ENCODE data around the gene SLC25A39. TPM values are rescaled to one million over a fixed set of nuclear protein-coding genes. Genes with fewer than 3 reads are reported as not detected.

Gene SLC25A39
- total RNA-seq, 2 donors from 2014 or later: 75.9 to 76.5 TPM

- H3K9me3 ChIP-seq (ENCODE audit: control insufficient read depth, low read length, poor library complexity, severe bottlenecking): no peaks in the 10 kb centered on the region
- peaks cover 6% of the 10 kb centered on the region for H3K4me1 Mint-ChIP-seq
- ATAC-seq (no peak), DNase-seq (no peak)
- H3K36me3 Mint-ChIP-seq (ENCODE audit: low read depth): no peaks in the 10 kb centered on the region
- H3K27ac Mint-ChIP-seq: peak overlapping the region; percentile 57
- H3K27me3 Mint-ChIP-seq: peaks cover 10% of the 10 kb centered on the region
- H3K4me3 Mint-ChIP-seq: no peak overlapping the region
Measured at GRCh38 chr17:44280392-44280937, 44.2 kb downstream of the SLC25A39 start.

DNA sequence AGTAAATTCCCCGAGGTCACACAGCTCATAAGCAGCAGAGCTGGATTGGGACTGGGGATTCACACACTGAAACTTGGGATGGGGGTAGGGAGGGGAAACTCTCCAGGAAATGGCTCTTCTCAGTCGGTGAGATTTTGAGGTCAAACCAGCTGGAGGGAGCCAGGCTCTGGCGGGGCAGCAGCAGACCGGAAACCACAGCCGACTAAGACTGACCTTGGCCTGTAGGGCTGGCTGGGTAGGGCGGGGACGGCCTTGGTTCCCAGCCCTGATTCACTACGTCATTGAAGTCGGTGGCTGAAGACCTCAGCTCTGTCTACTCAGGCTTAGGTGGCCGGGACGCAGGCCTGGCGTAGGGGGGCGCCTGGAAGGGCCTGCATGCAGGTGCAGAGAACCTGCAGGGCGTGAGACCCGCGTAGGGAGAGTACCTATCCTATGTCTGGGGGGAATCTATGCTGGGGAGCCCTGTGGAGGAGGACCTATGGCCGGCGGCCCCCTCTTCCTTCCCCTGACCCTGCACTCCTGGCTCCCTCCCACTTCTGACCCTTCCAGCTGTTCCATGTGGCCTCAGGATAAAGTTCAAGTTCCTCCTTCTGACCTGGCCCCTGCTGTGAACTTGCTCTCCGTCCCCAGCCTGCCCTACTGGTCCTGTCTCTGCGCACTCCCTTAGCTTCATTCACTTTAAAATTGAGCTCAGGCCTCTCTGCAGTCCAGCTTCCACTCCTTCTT, 44.8 kb downstream of the SLC25A39 start:
- Mint-ChIP-seq H3K27ac (peak overlapping the region; percentile 57), H3K4me1 (peaks cover 11% of the 10 kb centered on the region), H3K4me3 (no peak overlapping the region), H3K27me3 (peaks cover 17% of the 10 kb centered on the region), H3K36me3 (ENCODE audit: low read depth) (no peaks in the 10 kb centered on the region)
- no peaks in the 10 kb centered on the region for H3K9me3 ChIP-seq (ENCODE audit: control insufficient read depth, low read length, poor library complexity, severe bottlenecking)
- ATAC-seq (peak; percentile 69), DNase-seq (no peak)

DNA sequence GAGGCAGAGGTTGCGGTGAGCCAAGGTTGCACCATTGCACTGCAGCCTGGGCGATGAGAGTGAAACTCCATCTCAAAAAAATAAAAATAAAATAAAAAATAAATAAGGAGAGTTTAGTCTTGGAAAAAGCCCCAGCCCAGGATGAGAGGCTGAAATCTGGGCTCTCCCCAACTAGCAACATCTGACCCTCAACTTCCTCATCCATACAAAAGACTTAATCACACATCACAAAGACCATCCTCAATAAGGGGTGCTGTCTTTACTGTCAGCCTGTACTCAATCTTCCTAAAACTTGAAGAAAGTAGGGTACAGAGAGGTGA, 45.3 kb downstream of the SLC25A39 start:
- Mint-ChIP-seq H3K27me3 (peaks cover 19% of the 10 kb centered on the region), H3K36me3 (ENCODE audit: low read depth) (no peaks in the 10 kb centered on the region), H3K4me3 (no peak overlapping the region), H3K27ac (no peak overlapping the region), H3K4me1 (peaks cover 11% of the 10 kb centered on the region)
- ATAC-seq (no peak), DNase-seq (no peak)
- no peaks in the 10 kb centered on the region for H3K9me3 ChIP-seq (ENCODE audit: control insufficient read depth, low read length, poor library complexity, severe bottlenecking)

DNA sequence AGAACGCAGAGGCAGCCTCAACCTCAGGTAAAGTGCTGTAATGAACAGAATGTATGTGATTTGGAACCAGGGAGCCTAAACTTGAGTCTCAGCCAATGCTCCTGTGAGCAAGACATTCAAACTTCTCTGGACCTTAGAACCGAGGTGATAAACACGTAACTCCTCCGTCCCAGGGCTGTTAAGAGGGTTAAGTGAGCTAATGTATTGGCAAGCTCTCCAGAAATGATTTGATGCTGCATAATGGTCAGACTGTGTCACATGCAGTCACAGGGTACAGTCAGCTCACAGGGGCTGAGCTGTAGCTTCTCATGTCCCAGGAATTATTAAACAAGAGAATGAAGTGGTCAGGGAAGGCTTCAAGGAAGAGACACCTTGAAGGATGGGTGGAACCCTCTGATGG, 46.6 kb downstream of the SLC25A39 start:
- Mint-ChIP-seq H3K36me3 (ENCODE audit: low read depth) (no peaks in the 10 kb centered on the region), H3K27me3 (peaks cover 20% of the 10 kb centered on the region), H3K4me1 (peaks cover 11% of the 10 kb centered on the region), H3K27ac (no peak overlapping the region), H3K4me3 (no peak overlapping the region)
- DNase-seq: no peak
- ATAC-seq: no peak
- H3K9me3 ChIP-seq (ENCODE audit: control insufficient read depth, low read length, poor library complexity, severe bottlenecking): no peaks in the 10 kb centered on the region

DNA sequence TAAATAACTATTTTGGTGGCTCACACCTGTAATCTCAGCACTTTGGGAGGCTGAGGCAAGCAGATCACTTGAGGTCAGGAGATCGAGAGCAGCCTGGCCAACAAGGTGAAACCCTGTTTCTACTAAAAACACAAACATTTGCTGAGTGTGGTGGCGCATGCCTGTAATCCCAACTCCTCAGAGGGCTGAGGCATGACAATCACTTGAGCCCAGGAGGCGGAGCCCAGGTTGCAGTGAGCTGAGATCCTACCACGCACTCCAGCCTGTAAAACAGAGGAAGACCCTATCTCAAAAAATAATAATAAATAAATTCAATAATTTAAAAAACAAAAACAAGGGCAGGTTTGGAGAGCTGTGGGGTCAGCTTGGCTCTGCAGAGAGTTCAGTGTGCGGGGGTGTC, 51.0 kb downstream of the SLC25A39 start:
- Mint-ChIP-seq H3K27ac (no peak overlapping the region), H3K27me3 (peaks cover 26% of the 10 kb centered on the region), H3K4me3 (no peak overlapping the region), H3K4me1 (peaks cover 11% of the 10 kb centered on the region), H3K36me3 (ENCODE audit: low read depth) (peaks cover 3% of the 10 kb centered on the region)
- ATAC-seq (no peak), DNase-seq (no peak)
- no peaks in the 10 kb centered on the region for H3K9me3 ChIP-seq (ENCODE audit: control insufficient read depth, low read length, poor library complexity, severe bottlenecking)

DNA sequence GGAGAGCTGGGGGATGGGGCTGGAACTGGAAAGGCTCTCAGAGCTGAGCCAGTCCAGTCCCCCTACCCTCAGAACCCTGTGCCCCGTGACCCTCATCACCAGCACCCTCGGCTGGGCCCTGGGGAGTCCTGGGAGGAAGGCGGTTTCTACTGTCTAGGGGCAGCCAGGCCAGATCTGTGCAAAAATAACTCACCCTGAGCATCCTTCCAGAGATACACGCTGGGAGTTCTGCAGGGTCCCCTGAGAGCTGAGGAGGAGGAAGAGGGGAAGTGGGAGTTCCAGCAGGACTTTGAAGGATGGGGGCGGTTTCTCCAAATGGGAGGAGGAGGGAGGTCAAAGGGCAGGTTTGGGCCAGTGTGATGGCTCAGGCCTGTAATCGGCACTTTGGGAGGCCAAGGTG, 51.7 kb downstream of the SLC25A39 start:
- Mint-ChIP-seq H3K27me3 (peaks cover 26% of the 10 kb centered on the region), H3K4me1 (peaks cover 14% of the 10 kb centered on the region), H3K36me3 (ENCODE audit: low read depth) (peaks cover 3% of the 10 kb centered on the region), H3K27ac (no peak overlapping the region), H3K4me3 (no peak overlapping the region)
- no peak for DNase-seq
- no peaks in the 10 kb centered on the region for H3K9me3 ChIP-seq (ENCODE audit: control insufficient read depth, low read length, poor library complexity, severe bottlenecking)
- no peak for ATAC-seq

DNA sequence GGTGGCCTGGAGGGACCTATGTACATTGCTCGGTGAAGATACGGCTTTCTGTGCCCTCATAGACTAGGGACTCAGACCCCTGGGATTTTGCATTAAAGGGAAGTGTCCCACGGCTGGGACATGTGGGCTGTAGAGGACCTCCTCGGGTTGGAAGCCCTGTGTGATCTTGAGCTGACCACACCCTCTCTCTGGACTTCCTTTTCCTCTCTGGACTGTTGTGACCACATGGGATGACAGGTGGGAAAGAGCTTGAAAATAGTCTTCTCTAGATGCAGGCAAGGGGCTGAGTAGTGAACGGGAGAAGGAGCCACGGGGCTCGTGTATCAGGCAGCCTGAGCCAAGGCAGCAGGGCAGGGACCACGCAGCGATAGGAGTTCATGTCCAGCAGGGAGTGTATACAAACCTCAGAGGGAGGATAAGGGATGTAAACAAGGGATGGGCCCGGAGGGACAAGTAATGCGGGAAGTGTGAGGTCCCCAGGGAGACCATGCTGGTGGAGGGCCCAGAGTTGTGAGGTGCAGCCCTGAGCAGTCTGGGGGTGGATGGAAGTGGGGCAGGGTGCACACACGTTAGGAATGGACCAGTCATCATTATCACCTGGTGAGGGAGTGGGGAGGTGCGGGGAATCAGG, 52.2 kb downstream of the SLC25A39 start:
- H3K27me3 Mint-ChIP-seq: peaks cover 26% of the 10 kb centered on the region
- H3K9me3 ChIP-seq (ENCODE audit: control insufficient read depth, low read length, poor library complexity, severe bottlenecking): no peaks in the 10 kb centered on the region
- H3K4me3 Mint-ChIP-seq: no peak overlapping the region
- no peak overlapping the region for H3K27ac Mint-ChIP-seq
- DNase-seq (no peak), ATAC-seq (no peak)
- peaks cover 14% of the 10 kb centered on the region for H3K4me1 Mint-ChIP-seq
- peaks cover 3% of the 10 kb centered on the region for H3K36me3 Mint-ChIP-seq (ENCODE audit: low read depth)

Other genes starting within 250 kb of the SLC25A39 start
- gene HDAC5, start 201.2 kb downstream of the SLC25A39 start, total RNA-seq: 10 to 100 TPM; 83.6 to 96.5 TPM
- gene HROB, start 182.9 kb downstream of the SLC25A39 start, total RNA-seq: 1 to 10 TPM; 2.6 to 5.7 TPM
- gene ASB16, start 154.1 kb downstream of the SLC25A39 start, total RNA-seq: not detected
- gene TMUB2, start 137.9 kb downstream of the SLC25A39 start, total RNA-seq: 10 to 100 TPM; 52.2 to 53.1 TPM
- gene ATXN7L3, start 124.9 kb downstream of the SLC25A39 start, total RNA-seq: 10 to 100 TPM; 97.1 to 97.5 TPM
- gene UBTF, start 105.1 kb downstream of the SLC25A39 start, total RNA-seq: 100 to 1,000 TPM; 121 to 140 TPM
- gene SLC4A1, start 56.7 kb downstream of the SLC25A39 start, total RNA-seq: not detected
- gene RUNDC3A, start 16.2 kb downstream of the SLC25A39 start, total RNA-seq: under 1 TPM; 0.37 to 0.55 TPM
- gene GRN, start 20.5 kb upstream of the SLC25A39 start, total RNA-seq: 10 to 100 TPM; 31.7 to 47.7 TPM
- gene FAM171A2, start 39.0 kb upstream of the SLC25A39 start, total RNA-seq: under 1 TPM; 0.07 to 0.31 TPM
- 100 to 1,000 TPM in 1 of 2 donors, 1 to 10 TPM in 1; 8.9 to 297 TPM for gene ITGA2B, start 64.8 kb upstream of the SLC25A39 start, total RNA-seq
- 10 to 100 TPM; 63.4 to 79.6 TPM for gene GPATCH8, start 178.6 kb upstream of the SLC25A39 start, total RNA-seq
- under 1 TPM in 1 of 2 donors, not detected in 1; 0.22 TPM for gene FZD2, start 232.7 kb upstream of the SLC25A39 start, total RNA-seq

Measured in T-helper 17 cell (primary cell).